ENCODE data around the gene PLEKHA7.

Gene PLEKHA7

DNA sequence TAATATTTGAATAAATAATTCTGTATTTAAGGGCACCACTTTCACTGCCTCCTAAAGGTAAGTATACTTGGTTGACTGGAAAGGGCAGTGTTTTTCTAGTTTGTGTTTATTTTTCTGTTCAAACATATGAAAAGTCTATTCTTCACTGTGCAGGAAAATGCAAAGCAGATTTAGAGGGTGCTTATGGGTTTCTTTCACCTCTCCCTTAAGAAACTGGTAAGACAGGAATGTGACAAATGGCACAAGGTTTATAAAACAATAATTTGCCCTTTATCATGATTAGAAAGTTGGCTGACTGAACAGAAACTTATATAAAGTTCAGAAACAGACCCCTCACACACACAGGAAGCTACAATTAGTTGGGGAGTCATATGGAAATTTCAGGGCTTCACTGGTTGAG, 60.6 kb downstream of the PLEKHA7 start:
- Mint-ChIP-seq H3K9me3 (no peaks in the 10 kb centered on the region), H3K27me3 (no peaks in the 10 kb centered on the region), H3K27ac (no peak overlapping the region), H3K4me1 (ENCODE audit: low read depth) (no peaks in the 10 kb centered on the region), H3K36me3 (ENCODE audit: low read depth) (no peaks in the 10 kb centered on the region), H3K4me3 (no peak overlapping the region)

DNA sequence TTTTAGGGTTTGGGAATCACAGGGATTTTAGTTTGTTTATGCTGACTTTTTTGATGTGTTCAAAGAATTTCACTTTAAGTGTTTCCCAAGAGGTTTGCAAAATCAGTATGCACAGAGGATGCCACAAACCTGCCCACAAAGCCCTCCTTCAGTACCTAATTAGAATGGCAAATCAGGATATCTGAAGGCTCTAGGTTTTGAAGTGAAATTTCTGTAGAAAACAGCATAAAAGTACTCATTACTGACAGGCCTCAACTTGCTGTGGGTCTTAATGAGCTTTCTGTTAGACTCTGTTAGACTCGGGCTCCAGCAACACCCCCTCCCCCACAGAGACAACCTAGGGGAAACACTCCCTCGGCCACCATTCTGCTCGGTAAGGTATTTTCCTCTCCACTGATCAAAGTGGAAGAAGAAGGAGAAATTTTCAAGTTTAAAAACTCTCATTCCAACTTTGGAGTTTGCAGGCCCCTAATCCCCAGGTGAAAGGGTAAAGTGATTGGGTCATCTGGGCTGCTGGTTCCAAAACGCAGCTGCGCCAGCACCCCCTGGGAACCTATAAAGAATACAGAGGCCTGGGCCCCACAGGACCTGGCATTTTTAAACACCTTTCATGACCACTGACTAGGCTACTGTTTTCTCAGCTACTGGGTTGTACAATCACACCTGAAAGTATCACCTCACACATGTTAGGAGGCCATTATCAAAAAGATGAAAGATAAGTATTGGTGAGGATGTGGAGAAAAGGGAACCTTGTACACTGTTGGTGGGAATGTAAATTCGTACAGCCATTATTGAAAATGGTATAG, 67.5 kb downstream of the PLEKHA7 start:
- Mint-ChIP-seq H3K27ac (no peak overlapping the region), H3K27me3 (peaks cover 3% of the 10 kb centered on the region), H3K9me3 (no peaks in the 10 kb centered on the region), H3K4me3 (no peak overlapping the region), H3K36me3 (ENCODE audit: low read depth) (no peaks in the 10 kb centered on the region), H3K4me1 (ENCODE audit: low read depth) (peaks cover 10% of the 10 kb centered on the region)

DNA sequence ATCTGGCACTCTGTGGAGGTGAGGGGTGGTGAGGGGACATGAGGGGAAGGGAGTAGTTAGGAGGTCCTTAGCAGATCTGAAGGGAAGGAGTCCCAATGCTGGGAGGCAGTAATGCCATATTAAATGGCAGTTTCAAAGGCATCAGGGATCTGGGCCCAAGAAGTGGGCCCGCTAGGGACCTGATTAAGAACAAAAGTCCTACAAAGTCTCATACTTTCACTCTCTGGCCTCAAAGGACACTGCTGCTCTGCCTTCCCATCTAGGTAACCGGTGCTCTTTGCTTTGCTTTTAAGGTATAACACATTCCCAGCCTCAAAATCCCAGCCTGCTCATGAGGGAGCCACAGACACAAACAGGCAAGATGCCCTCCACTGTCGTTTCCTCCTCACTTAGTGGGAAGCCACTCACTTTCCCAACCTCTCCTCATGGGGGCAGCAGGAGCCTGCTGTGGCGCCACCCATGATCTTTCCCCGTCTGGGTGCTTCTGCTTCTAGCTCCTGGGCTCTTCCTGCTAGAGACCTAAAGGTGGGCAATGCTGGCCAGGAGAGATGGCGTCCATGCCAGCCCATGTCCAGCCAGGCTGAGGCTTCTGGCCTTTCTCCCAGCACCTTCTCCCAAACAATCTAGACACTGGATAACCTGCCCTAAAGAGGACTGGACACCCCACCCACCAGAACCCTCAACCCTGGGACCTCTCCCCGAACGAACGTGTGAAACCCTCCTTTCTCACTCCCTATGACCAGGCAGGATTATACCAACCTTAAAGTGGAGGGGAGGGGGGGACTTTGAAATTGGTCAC, 68.3 kb downstream of the PLEKHA7 start:
- Mint-ChIP-seq H3K4me3 (no peak overlapping the region), H3K27me3 (peaks cover 3% of the 10 kb centered on the region), H3K36me3 (ENCODE audit: low read depth) (no peaks in the 10 kb centered on the region), H3K27ac (no peak overlapping the region), H3K4me1 (ENCODE audit: low read depth) (peaks cover 10% of the 10 kb centered on the region), H3K9me3 (no peaks in the 10 kb centered on the region)

DNA sequence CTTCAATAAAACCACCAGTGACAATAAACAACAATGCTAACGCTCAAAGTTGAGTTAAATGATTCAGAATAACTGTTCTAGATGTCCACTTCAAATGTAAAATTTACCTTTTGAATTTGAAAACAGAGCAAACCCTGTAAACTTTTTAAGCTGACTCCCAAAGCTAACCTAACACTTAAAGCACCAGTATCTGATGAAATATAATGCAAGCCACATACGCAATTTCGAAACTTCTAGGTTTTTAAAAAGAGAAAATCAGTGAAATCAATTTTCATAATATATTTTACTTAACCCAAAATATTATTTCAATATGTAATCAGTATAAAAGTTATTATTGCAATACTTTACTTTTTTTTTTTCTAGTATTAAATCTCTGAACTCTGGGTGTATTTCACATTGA, 71.3 kb downstream of the PLEKHA7 start:
- H3K27ac Mint-ChIP-seq: no peak overlapping the region
- peaks cover 3% of the 10 kb centered on the region for H3K27me3 Mint-ChIP-seq
- no peak overlapping the region for H3K4me3 Mint-ChIP-seq
- H3K4me1 Mint-ChIP-seq (ENCODE audit: low read depth): peaks cover 10% of the 10 kb centered on the region
- H3K9me3 Mint-ChIP-seq: no peaks in the 10 kb centered on the region
- H3K36me3 Mint-ChIP-seq (ENCODE audit: low read depth): no peaks in the 10 kb centered on the region

DNA sequence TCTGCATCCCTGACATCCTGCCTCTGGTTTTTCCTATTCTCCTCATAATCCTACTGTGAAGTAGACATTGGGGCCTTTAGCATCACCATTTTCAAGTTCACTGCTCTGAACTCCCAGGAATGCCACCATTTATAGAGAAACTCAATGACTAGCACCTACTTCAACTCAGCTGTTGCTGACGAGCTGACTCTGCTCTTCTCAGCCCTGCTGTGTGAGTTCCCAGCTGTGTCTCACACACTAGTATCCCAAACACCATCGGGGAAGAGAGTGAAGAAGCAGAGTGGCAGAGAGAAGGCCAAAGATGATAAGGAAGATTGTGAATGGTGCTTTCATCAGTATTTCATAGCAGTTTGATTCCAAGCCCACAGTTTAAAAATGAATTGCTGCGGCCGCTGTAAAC, 71.9 kb downstream of the PLEKHA7 start:
- no peaks in the 10 kb centered on the region for H3K36me3 Mint-ChIP-seq (ENCODE audit: low read depth)
- H3K27me3 Mint-ChIP-seq: peaks cover 3% of the 10 kb centered on the region
- H3K27ac Mint-ChIP-seq: no peak overlapping the region

DNA sequence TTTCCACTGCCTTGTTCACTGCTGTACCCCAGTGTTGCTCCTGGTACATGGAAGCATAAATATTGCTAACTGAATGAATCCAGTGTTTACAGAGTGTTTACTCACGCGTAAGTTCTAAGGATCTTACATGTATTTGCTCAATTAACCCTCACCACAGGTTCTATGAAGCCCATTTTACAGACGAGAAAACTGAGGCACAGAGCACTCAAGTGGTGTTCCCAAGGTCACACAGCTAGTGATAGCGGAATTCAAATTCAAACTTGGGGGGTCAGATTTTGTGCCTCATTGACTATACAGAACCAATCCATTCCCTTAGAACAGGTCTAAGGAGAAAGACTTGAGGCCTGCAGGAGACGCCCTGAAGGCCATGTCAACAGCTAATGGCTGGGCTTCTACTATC, 72.3 kb downstream of the PLEKHA7 start:
- H3K27me3 Mint-ChIP-seq: peaks cover 3% of the 10 kb centered on the region
- peaks cover 10% of the 10 kb centered on the region for H3K4me1 Mint-ChIP-seq (ENCODE audit: low read depth)
- no peaks in the 10 kb centered on the region for H3K36me3 Mint-ChIP-seq (ENCODE audit: low read depth)
- H3K27ac Mint-ChIP-seq: no peak overlapping the region
- H3K4me3 Mint-ChIP-seq: no peak overlapping the region
- no peaks in the 10 kb centered on the region for H3K9me3 Mint-ChIP-seq

More for the DNA sequence above, 71.9 kb downstream of the PLEKHA7 start:
- Mint-ChIP-seq H3K4me1 (ENCODE audit: low read depth) (peaks cover 10% of the 10 kb centered on the region), H3K9me3 (no peaks in the 10 kb centered on the region), H3K4me3 (no peak overlapping the region)

DNA sequence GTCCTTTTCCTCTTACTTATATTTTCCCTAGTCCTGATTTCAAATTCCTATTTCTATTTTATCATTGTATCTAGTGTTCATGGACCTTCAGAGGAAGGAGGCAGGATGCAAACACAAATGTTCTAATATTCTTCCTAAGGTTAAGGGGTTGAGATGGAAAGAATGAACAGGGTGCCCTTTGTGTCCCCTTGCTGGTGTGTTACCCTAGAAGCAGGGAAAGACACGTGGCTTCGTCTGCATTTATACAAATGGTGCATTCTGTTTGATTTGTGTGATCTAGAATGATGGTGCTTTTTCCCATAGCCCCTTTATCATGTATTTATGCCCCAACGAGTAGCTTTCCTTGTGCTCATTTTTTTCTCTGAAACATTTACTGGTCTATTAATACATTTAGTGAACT, 76.2 kb downstream of the PLEKHA7 start:
- Mint-ChIP-seq H3K36me3 (ENCODE audit: low read depth) (no peaks in the 10 kb centered on the region), H3K27me3 (peaks cover 5% of the 10 kb centered on the region)

DNA sequence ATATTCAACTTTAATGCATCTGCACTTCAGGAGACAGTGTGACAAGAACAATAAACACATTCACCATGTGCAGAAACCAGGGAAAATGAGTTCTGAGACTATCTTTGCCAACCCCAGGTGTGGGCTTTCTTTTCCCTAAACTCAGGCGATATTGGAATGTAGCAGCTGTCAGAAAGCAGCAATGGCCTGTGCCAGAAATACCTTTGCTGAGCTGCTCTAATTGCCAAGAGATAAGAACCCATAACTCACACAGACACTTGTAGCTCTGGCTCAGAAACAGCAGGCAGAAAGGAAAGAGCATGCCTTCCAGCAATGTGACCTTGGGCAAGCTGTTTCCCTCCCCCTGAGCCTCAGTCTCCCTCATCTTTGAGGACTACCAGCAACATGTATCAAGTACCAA, 77.6 kb downstream of the PLEKHA7 start:
- Mint-ChIP-seq H3K27me3 (peaks cover 14% of the 10 kb centered on the region), H3K4me3 (no peak overlapping the region), H3K4me1 (ENCODE audit: low read depth) (no peaks in the 10 kb centered on the region), H3K36me3 (ENCODE audit: low read depth) (no peaks in the 10 kb centered on the region), H3K27ac (no peak overlapping the region), H3K9me3 (no peaks in the 10 kb centered on the region)

More for the DNA sequence above, 76.2 kb downstream of the PLEKHA7 start:
- Mint-ChIP-seq H3K4me3 (no peak overlapping the region), H3K9me3 (no peaks in the 10 kb centered on the region), H3K4me1 (ENCODE audit: low read depth) (no peaks in the 10 kb centered on the region), H3K27ac (no peak overlapping the region)

DNA sequence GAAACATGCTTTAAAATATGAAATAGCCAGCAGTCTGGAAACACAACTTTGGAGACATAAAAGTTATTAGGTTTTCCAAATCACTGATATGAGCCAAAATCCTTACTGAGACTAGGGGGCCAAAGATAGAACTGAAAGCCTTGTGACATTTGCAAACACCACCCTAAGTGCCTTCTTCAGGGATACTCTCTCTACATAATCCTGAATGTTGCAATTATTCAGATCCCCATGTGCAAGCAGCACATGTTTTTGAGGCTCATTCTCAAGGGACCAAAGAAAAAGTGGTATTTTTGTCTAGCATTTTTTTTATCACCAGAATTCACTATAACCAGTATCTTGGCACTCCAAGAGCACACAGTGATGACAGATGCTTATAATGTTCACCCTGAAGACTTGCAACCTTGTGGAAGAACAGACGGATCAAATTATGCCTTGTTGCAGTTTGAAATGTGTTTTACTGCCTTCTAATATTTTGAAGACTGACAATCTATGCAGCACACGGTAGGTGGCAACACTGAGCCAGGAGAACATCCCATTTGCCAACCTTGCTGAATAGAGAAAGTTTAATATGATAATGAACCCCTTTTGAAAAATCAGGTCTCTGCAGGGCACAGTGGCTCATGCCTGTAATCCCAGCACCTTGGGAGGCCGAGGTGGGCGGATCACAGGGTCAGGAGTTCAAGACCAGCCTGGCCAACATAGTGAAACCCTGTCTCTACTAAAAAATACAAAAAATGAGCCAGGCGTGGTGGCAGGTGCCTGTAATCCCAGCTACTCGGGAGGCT, 78.5 kb downstream of the PLEKHA7 start:
- Mint-ChIP-seq H3K4me3 (no peak overlapping the region), H3K9me3 (no peaks in the 10 kb centered on the region), H3K27me3 (peaks cover 18% of the 10 kb centered on the region), H3K4me1 (ENCODE audit: low read depth) (no peaks in the 10 kb centered on the region), H3K36me3 (ENCODE audit: low read depth) (no peaks in the 10 kb centered on the region), H3K27ac (no peak overlapping the region)

DNA sequence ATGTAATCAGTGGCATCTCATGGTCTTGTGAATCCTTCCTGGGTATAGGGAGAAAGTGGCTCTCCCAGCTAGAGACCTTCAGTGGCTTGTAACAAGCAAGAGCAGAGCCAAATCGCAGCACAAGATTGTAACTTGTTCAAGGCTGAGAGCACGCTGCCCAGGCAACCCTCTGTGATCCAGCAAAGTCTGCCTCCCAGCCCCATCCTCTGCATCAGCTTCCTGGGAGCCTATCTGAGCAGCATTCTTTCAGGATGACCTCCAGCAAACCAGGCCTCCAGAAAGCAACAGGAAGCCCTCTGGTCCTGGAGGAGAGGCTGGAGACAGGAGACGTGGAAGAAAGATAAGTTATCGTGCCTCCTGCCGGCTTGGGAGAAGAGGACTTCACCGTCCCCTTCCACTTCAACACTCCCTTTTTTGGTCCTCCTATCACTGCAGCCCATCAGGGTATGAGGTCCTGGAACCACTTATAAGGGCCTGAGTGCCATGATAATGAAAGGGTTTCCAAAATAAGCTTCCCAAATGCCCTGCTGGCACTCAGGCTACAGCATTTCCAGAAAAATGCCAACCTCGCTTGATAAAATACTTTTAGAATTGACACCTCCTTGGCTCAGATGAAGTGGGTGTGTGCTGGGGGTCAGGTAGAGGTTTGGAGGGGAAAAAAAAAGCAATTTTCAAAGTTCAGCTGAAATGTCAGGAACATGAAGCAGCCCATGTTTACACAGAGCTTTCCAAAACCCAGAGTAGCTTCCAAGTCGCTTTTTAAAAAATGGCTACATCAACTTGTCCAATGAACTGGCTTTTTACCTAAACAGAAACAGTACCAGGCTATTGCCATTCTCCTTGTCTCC, 80.2 kb downstream of the PLEKHA7 start:
- H3K36me3 Mint-ChIP-seq (ENCODE audit: low read depth): no peaks in the 10 kb centered on the region
- no peaks in the 10 kb centered on the region for H3K4me1 Mint-ChIP-seq (ENCODE audit: low read depth)
- no peaks in the 10 kb centered on the region for H3K9me3 Mint-ChIP-seq
- peaks cover 18% of the 10 kb centered on the region for H3K27me3 Mint-ChIP-seq
- H3K4me3 Mint-ChIP-seq: no peak overlapping the region
- H3K27ac Mint-ChIP-seq: no peak overlapping the region

DNA sequence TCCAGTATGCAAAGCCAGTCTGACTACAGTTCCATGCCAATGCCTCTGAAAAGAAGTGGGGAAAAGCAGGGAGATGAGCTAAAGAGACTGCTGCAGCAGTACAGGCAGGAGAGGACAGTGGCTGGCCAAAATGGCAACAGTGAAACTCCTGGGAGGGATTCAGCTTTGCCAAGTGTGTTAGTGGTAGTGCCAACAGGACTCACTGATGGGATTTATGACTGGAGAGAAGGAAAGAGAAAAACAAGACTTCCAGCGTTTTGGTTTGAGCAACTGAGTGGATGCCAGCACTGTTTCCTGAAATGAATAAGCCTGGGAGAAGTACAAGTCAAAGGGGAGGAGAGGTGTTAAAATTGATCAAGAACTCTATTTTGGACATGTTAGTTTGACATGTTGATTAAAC, 80.9 kb downstream of the PLEKHA7 start:
- H3K36me3 Mint-ChIP-seq (ENCODE audit: low read depth): no peaks in the 10 kb centered on the region

DNA sequence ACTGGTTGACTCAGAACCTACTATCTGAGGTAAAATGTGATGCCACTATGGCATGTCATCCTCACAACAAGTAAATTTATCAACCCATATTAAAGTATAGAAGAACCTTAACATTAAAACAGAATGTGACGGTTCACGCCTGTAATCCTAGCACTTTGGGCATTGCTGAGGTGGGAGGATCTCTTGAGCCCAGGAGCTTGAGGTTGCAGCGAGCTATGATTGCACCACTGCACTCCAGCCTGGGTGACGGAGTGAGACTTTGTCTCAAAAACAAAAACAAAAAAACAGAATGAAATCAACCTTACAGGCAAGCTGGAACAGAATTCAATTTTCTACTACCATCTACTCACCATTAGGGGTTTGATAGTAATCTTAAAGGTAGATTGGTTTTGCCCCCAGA, 86.2 kb downstream of the PLEKHA7 start:
- H3K4me3 Mint-ChIP-seq: no peak overlapping the region
- no peaks in the 10 kb centered on the region for H3K9me3 Mint-ChIP-seq
- H3K4me1 Mint-ChIP-seq (ENCODE audit: low read depth): peaks cover 23% of the 10 kb centered on the region
- H3K27ac Mint-ChIP-seq: no peak overlapping the region
- peaks cover 53% of the 10 kb centered on the region for H3K27me3 Mint-ChIP-seq
- H3K36me3 Mint-ChIP-seq (ENCODE audit: low read depth): no peaks in the 10 kb centered on the region

More for the DNA sequence above, 80.9 kb downstream of the PLEKHA7 start:
- Mint-ChIP-seq H3K4me3 (no peak overlapping the region), H3K27ac (no peak overlapping the region), H3K4me1 (ENCODE audit: low read depth) (no peaks in the 10 kb centered on the region), H3K27me3 (peaks cover 18% of the 10 kb centered on the region), H3K9me3 (no peaks in the 10 kb centered on the region)

DNA sequence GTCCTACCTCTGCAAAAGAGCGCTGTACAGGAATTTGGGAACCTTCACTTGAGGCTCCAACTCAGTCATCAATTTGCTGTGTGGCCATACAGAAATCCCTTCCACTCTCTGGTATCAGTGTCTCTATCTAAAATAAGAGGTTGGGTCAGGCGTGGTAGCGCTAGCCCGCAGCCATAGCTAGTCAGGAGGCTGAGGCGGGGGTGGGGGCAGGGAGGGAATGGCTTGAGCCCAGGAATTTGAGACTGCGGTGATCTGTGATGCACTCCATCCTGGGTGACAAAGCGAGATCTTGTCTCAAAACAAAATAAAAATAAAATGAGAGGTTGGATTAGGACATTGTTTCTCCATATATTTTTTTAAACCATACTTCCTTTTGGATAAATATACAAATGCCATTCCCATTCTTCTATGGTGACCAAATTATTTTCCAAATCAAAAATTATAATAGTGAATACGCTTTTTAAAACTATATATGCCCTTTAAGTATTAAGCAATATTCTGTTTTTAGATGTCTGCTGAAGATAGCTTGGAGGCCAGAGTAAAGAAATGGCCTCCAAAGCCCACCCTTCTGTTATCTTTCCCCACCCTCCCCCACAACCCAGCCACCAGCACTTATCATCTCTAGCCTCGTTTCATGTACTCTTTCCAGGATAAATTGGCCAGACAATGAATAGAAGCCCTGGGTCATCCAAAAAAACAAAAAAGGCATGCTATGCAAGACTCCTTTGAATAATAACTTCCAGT, 87.2 kb downstream of the PLEKHA7 start:
- Mint-ChIP-seq H3K4me3 (no peak overlapping the region), H3K9me3 (no peaks in the 10 kb centered on the region), H3K27me3 (peaks cover 55% of the 10 kb centered on the region), H3K36me3 (ENCODE audit: low read depth) (no peaks in the 10 kb centered on the region), H3K4me1 (ENCODE audit: low read depth) (peaks cover 26% of the 10 kb centered on the region), H3K27ac (no peak overlapping the region)

All from stimulated activated naive CD8-positive, alpha-beta T cell treated with anti-CD3 and anti-CD28 coated beads, Interleukin-15, Interleukin-2, amounts not matched to agents 100 ng/mL and 50 ng/mL, for 24 hours (primary cell).